GM21528 (cell line): Measurements from ENCODE around the gene PRDM15.

ENCODE experiments used
- ATAC-seq: cut with Tn5 transposase; IDR thresholded peaks from one replicate; pipeline ENCODE4 v1.9.1; 2021; ENCODE audit warnings: mild to moderate bottlenecking, moderate library complexity; ENCODE audit not compliant: unreplicated experiment, low FRiP score

Gene PRDM15

GRCh38 chr21:41812679-41813078, 66.5 kb downstream of the PRDM15 start:
- ATAC-seq: no peak

GRCh38 chr21:41810597-41810932, 68.6 kb downstream of the PRDM15 start:
- ATAC-seq: no peak

- no peak for ATAC-seq
Observed at GRCh38 chr21:41809891-41810596, 69.1 kb downstream of the PRDM15 start.

GRCh38 chr21:41808846-41809245, 70.3 kb downstream of the PRDM15 start:
- ATAC-seq: no peak

GRCh38 chr21:41808094-41808493, 71.0 kb downstream of the PRDM15 start:
- ATAC-seq: no peak

- ATAC-seq: no peak
Observed at GRCh38 chr21:41806773-41807172, 72.4 kb downstream of the PRDM15 start.

GRCh38 chr21:41805643-41806042, 73.5 kb downstream of the PRDM15 start:
- ATAC-seq: no peak

GRCh38 chr21:41805038-41805437, 74.1 kb downstream of the PRDM15 start:
- no peak for ATAC-seq

GRCh38 chr21:41804381-41804780, 74.8 kb downstream of the PRDM15 start:
- no peak for ATAC-seq

- no peak for ATAC-seq
Observed at GRCh38 chr21:41803316-41803715, 75.8 kb downstream of the PRDM15 start.

GRCh38 chr21:41802684-41803083, 76.5 kb downstream of the PRDM15 start:
- ATAC-seq: no peak

GRCh38 chr21:41802198-41802584, 77.0 kb downstream of the PRDM15 start:
- no peak for ATAC-seq

GRCh38 chr21:41801321-41802197, 77.6 kb downstream of the PRDM15 start:
- ATAC-seq: no peak

- ATAC-seq: no peak
Observed at GRCh38 chr21:41800425-41801320, 78.5 kb downstream of the PRDM15 start.

- ATAC-seq: no peak
Observed at GRCh38 chr21:41799763-41800162, 79.4 kb downstream of the PRDM15 start.

GRCh38 chr21:41798326-41798725, 80.8 kb downstream of the PRDM15 start:
- ATAC-seq: no peak

GRCh38 chr21:41796476-41797080, 82.6 kb downstream of the PRDM15 start:
- no peak for ATAC-seq

- no peak for ATAC-seq
Observed at GRCh38 chr21:41795726-41796125, 83.4 kb downstream of the PRDM15 start.

GRCh38 chr21:41794600-41794999, 84.5 kb downstream of the PRDM15 start:
- no peak for ATAC-seq

GRCh38 chr21:41792711-41793110, 86.4 kb downstream of the PRDM15 start:
- ATAC-seq: no peak
